ENCODE results near the gene CCM2. TPM values are rescaled to one million over a fixed set of nuclear protein-coding genes. Genes with fewer than 3 reads are reported as not detected.
A peak's percentile ranks its signal among the peaks of the same experiment; 100 is the strongest.
"Not testable (repeated sequence)": the region's sequence is repeated elsewhere in the genome, so short reads cannot be mapped to it uniquely, and the experiment has no call there.

The CCM2 gene
- total RNA-seq, 1 donor from 2014 or later = 33.7 TPM

DNA sequence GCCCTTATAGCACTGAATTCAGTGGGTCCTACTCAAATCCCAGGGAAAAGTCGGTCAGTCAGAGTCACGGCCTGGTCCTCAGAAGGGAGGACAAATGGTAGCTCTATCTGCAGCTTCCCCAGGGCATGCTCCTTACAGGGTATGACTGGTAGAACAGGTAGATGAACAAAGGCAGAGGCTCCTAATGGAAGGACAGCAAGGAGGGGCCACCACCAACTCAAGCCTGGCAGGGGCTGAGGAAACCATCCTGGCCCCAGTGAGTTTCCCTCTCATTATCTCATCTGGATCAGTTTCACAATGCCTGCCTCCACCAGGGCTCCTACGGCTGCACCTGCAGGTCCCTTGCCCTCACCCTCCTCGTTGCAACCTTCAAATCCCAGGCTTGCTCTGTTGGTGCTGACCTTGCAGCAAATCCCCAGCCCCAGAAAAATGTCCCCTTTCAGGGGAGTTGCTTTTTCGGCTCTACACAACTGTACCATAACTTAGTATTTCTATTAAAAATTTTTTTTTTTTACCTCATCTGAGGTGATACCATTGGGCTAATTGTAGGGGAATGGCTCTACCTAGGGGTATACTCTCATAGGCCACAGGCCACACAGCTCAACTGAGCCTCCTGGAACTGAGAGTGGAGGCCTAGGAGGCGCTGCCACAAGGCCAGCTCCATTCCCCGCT lies 18.8 kb upstream of the CCM2 start:
- no peak for DNase-seq

DNA sequence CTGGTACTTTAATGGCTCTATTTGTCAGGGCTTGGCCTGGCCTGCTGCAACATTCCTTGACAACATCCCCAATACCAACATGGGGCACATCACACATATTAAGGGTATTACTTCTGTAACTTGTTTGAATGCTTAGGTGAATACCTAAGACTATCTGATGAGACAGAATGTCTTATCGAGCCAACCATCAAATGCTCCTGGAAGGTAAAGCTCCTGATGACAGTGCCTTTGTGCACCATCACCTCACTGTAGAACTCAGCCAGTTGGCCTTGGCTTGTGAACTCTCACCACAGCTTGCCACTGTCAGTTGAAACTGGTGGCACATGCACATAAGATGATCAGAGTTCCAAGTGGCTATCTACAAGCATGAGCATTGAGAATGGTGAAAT lies 17.5 kb upstream of the CCM2 start:
- DNase-seq = no peak

DNA sequence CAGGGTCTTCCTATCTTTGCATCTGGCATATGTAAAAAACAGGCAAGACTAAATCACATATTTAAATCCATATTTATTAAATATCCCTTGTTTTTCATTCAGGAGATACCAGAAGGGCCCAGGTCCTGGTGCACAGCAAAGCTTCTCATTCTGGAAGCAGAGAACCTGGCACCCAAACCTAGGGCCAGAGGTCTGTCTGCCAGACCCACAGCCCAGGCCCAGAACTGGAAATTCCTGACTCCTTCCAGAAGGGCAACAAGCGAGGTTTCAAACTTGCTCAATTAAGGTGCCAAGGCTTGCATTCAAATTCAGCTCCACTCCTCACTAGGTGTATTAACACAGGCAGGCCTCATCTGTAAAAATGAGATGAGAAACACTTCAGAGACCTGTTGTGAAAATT lies 17.0 kb upstream of the CCM2 start:
- no peak for DNase-seq

DNA sequence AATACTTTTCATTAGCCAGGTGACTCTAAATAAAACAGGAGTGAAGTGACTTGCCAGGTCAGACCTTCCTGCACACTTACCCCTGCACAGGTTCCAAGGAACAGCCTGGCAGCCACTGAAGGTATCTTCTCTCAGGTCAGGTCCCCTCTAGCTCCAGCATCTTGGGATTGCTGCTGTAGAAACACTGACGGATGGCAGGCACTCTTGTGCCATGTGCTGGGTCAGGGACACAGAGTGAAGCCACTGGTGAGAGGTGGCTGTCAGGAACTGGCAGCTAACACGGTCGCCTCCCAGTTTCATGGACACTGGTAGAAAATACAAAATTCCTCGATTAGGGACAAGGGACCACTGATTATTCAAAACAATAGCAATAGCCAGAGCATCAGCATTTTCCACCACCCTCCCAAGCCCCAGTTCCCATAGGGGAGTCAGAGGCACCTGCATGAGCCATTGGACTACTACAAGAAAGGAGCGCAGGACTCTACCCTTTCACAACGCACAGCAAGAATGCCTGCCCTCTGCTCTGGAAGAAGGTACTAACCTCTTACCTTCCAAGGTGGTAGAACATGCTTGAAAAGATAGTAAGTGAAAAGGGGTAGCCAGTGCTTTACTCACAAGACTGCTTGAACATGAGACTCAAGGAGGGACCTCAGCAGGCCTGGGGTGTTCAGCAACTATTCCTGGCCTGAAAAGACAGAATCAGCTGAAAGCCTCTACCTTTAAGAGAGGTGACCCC lies 16.1 kb upstream of the CCM2 start:
- no peak for DNase-seq

DNA sequence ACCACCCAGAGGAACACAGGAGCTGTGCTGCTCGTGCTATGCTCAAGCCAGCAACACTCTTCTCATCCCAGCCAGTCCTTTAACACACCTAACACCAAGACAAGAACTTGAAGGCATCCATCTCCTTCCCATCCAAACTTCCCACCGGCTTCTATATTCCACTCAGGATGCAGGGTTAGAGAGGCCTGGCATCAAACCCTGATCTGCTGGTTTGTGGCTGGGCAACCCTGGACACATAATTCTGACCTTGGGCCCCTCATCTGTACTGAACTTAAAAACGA lies 15.6 kb upstream of the CCM2 start:
- DNase-seq = no peak

DNA sequence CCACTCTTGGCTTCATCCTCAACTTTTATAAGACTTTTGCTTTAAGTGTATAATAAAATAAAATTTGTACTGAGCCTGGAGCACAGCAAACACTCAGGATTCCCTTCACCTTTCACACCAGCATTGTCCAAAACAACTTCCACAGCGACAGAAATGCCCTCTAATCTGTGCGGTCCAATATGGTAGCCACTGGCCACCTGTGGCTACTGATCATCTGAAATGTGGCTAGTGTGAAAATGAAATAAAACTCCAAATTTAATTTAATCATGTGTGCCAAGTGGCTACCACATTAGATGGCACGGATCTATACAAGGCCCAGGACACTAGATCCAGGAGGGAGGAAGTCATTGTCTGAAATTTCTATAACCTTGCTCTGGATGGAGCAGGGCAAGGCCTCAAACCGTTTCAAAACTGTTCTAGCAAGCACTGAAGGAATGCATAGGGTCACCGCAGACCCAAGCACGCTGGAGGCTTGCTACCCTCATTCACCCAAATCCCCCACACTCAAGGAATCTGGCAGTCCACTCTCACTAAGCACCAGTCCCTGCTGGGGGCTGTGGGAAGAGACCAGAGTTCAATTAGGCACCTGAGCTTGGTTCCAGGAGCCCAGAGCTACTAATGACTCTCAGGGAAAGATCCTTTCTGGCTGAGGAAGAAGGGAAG lies 14.8 kb upstream of the CCM2 start:
- DNase-seq = no peak

DNA sequence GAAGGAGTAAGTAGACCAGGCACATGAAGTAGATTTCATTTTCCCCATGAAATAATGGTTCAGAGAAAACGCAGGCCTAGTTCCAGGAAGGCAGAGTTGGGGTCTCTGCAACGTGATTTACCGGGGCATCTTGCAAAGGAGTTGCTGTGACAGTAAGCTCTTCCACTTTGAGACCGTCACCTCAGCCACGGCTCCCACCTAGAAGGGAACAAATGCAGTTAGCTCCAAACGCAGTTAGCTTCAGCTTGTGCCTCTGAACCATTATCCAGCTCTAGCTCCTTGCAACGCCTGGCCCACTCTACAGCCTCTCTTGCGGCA lies 14.1 kb upstream of the CCM2 start:
- DNase-seq = no peak

DNA sequence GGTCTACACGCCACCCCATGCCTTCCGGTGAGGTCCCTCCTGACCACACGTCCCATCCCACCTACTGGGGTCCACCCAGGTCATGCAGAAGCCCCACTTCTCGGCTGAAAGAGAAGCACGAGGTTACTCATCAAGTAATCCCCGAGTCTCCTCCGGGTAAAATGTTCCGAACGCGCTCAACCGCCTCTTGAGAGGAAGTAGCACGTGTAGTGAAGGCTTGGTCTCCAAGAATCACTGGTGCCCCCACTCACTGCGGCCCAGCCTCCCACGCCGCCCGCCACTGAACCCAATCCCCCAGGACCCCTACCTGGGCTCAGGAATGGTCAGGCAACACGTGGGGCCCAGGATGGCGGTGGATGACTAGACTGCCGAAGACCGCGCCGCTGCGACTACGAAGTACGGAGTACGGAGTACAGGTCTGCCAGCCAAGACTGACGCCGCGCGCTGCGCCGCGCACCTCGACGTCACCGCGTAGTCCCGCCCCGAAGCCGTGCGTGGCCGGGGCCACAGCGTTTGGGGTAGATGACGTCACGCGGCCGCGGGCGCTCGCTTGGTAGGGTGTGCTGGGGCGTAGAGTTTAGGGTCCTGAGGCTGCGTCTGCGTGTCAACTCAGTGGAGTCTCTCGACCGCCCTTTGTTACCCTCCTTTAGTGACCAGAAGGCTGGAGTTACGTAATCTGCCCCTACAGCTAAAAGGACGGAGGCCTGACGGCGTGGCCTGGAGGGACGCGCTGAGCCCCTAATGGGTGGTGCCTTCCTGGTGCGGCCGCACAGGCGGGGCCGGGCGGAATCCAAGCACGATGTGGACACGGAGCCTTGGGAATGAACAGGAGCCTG lies 13.6 kb upstream of the CCM2 start:
- peak; percentile 98 for DNase-seq

DNA sequence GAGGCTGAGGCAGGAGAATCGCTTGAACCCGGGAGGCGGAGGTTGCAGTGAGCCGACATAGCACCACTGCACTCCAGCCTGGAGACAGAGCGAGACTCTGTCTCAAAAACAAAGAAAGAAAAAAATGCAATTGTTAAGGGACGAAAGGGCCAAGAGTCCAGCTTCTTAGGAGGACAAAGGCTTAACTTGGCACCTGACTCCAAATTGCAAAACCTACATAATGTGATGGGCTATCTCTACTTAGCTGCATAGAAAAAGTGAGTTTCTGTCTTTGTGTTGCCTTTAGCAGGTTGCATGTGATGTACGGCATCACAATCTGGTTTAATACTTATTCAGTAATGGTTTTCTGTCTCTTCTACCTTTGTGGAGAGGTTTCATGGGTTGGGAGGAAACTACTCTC lies 12.5 kb upstream of the CCM2 start:
- DNase-seq = no peak

DNA sequence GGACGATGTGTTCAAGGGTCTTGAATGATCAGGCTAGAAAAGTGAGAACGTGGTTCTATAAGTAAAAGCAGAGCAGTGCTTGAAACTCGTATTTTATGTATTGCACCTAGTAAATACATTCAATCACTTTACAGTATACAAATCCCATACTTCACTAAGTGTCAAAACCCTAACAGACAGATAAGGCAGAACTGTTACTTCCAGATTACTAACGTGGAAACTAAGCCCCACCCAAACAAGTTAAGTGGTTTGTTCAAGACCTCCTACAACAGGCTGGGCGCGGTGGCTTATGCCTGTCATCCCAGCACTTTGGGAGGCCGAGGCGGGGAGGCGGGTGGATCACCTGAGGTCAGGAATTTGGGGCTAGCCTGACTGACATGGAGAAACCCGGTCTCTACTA lies 12.0 kb upstream of the CCM2 start:
- no peak for DNase-seq

DNA sequence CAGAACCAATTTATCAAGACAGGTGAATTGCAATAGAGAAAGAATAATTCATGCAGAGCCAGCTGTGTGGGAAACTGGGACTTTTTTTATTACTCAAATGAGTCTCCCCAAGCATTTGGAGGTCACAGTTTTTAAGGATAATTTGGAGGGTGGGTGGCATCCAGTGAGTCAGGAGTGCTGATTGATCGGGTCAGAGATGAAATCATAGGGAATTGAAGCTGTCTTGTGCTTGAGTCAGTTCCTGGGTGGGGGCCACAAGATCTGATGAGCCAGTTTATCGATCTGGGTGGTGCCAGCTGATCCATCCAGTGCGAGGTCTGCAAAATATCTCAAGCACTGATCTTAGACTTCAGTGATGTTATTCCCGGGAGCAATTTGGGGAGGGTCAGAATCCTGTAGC lies 11.3 kb upstream of the CCM2 start:
- DNase-seq = no peak

DNA sequence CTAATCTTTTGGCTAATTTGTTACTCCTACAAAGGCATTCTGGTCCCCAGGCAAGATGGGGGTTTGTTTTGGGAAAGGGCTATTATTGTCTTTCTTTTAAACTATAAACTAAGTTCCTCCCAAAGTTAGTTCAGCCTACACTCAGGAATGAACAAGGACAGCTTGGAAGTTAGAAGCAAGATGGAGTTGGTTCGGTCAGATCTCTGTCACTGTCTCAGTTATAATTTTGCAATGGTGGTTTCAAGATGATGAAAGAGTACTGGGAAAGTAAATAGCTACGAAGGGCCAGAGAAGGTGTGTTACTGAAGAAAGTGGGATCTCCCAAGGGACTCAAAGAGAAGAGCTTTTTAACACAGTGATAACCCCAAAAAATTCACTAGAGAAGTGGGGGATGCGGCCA lies 10.9 kb upstream of the CCM2 start:
- no peak for DNase-seq

DNA sequence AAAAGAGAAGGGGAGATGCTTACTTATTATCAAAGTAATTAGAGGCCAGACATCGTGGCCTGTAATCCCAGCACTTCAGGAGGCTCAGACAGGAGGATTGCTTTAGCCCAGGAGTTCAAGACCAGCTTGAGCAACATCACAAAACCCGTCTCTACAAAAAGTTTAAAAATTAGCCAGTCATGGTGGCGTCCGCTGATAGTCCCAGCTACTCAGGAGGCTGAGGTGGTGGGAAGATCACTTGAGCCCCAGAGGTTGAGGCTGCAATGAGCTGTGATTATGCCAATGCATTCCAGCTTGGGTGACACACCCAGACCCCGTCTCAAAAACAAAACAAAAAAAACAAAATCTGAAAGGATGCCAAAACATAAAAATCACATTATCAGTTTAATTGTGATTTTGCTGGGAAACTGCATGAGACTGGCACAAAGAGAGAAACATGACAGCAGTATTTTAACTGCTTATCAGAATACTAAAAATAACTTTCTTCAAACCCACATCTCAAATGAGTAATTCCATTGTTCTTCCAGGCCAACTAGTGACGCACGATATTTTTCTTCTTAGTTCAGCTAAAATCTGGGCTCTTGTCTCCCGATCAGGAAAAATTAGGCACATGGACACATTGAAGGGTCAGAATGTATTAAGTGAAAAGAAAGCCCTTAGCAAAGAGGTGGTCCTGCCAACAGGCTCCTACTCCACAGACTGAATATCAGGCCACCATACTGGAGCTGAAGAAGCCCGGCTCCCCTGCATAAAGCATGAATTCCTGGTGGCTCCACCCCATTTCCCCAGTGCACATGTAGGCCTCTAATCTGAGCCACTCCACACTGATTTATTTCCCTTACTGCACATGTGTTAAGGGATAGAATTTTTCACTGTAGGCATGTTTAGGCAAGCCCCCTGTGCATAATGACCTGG lies 9.6 kb upstream of the CCM2 start:
- DNase-seq = no peak

DNA sequence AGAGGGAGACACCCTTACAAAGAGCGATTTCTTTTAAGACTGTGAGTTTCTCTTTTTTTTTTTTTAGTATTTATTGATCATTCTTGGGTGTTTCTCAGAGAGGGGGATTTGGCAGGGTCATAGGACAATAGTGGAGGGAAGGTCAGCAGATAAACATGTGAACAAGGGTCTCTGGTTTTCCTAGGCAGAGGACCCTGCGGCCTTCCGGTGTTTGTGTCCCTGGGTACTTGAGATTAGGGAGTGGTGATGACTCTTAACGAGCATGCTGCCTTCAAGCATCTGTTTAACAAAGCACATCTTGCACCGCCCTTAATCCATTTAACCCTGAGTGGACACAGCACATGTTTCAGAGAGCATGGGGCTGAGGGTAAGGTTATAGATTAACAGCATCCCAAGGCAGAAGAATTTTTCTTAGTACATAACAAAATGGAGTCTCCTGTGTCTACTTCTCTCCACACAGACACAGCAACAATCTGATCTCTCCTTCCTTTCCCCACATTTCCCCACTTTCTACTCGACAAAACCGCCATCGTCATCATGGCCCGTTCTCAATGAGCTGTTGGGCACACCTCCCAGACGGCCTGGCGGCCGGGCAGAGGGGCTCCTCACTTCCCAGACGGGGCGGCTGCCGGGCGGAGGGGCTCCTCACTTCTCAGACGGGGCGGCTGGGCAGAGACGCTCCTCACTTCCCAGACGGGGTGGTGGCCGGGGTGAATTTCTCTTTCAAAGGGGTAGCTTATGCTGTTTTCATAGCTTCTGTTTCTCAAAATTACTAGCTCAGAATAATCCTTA lies 7.8 kb upstream of the CCM2 start:
- DNase-seq = not testable (repeated sequence)

DNA sequence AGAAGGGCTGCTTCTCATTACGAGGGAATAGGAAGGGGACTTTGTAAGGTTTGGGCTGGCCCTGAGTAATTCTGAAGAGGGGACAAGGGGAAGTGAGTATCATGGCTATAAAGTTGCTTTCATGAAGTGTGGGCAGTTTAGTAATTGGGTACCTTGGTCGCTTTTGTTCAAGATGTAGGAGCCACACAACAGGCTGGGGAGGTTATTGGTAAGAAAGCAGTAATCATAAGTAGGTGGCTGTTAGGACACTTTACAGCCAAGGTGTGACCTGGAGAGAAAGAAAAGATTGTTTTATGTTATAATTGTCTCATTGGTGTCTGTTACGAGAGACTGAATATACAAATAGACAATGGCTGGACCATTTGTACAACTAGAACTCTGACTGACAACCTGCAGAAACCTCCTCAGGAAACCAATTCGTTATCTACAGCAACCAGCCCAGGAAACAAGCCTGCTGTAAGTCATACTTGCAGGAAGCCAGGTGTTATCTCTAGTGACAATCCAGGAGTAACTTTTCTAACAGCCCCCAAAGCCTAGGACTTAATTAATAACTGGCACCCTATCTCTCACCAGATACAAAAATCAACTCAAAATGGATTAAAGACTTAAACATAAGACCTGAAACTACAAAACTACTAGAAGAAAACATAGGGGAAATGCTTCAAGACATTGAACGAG lies 5.0 kb upstream of the CCM2 start:
- no peak for DNase-seq

DNA sequence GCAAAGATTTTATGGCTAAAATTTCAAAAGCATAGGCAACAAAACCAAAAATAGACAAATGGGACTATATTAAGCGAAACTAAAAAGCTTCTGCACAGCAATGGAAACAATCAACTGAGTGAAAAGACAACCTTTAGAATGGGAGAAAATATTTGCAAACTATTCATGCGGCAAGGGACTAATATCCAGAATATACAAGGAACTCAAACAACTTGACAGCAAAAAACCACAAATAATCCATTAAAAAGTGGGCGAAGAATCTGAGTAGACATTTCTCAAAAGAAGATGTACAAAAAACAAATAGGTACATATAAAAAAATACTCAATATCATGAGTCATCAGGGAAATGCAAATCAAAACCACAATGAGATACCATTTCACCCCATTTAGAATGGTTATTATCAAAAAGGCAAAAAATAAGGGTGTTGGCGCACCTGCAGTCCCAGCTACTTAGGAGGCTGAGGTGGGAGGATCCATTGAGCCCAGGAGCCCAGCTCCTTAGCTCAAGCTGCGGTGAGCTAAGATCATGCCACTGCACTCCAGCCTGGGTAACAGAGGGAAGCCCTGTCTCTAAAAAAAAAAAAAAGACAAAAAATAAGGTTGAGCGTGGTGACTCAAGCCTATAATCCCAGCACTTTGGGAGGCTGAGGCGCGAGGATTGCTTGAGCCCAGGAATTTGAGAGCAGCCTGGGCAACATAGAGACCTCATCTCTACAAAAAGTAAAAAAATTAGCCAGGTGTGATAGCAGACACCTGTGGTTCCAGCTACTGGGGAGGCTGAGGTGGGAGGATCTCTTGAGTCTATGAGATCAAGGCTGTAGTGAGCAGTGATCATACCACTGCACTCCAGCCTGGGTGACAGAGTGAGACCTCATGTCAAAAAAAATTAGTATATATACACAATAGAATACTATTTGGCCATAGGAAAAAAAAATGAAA lies 4.2 kb upstream of the CCM2 start:
- no peak for DNase-seq

DNA sequence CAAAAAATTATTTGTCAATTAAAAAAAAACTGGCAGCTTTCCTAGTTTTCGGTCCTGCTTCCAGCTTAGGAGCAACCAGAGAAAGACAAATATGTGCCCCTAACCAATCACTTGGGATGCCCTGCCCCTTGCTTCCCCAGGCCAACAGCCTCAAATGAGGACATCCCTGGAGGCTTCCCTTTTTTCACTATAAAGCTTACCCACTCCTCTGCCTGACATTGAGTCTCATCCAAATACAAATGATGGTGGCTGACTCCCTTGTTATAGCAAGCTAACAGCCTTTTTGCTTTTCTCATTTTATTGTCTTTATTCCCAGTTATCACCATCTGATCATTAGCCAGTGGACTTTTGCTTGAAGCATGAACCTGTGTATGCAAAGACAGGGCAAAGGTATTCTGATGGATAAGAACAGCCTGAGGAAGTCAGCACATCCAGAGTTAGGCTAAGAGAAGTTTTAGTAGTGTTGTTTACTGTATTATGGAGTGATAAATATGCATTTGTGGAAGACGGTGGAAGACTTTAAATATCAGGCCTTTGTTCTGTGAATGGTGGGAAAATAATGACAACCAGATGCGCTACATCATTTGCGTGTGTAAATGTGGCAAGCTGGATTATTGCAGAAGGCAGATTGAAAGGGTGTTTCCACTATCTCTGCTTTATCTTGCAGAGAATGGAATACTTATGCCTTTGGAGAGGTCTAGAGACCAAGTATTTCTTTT lies 1.7 kb upstream of the CCM2 start:
- DNase-seq = no peak

DNA sequence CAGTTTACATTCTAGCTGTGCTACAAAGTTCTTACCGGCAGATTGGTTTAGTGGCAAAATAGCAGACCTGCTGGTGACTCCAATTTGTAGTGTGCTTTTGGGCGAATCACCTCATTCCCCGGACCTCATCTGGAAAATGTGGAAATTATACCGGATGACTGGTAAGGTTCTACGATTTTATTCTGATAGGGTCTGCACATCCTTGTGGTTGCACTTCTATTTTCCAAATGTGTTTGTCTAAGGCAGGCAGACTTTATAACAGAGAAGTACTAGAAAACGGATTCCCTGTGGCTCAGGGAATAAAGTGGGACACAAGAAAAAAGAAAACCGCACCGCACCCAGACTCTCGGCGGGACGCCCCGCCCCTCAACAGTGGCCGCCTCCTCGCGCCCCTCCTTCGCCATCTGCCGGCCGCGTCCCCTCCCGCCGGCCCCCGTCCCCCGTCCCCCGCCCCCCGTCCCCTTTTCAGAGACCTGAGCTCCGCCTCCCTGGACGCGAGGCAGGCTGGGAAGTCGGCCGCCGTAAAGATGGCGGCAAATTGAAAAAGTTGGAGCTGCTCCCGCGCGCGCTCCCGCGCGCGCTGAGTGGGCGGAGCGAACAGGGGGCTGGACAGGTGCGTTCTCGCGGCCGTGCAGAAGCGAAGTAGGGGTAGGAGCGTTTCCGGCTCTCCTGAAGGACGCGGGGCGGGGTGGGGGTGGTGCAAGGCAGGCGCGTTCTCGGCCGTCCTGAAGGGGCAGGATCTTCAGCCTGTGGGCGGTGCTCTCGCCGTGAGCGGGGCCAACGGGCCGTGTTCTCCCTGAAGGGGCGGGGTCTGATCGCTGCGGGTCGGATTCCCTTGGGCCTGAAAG lies 532 bp upstream of the CCM2 start:
- DNase-seq = peak; percentile 100
